Uterus (tissue), 4 donors: Measurements from ENCODE around the gene ADGRA3. TPM values are rescaled to one million over a fixed set of nuclear protein-coding genes. Genes with fewer than 3 reads are reported as not detected.

Source experiments
- DNase-seq, 2 donors: peaks; one replicate each; pipeline ENCODE4 v3.0.0-alpha.2; 2019 to 2020
- H3K27ac ChIP-seq, 2 donors: fragments of 200-600 bp; sonication (generic); 1 replicate in 1 of 2; 2 replicates in 1 of 2; pipeline ENCODE4 v1.5.1; 2016 to 2018
- H3K27me3 ChIP-seq, 2 donors: fragments of 200-600 bp; sonication (generic); one replicate each; pipeline ENCODE4 v1.5.1; 2018 to 2019; ENCODE audit warnings: control low read depth in 1 of 2
- H3K36me3 ChIP-seq, 2 donors: fragments of 200-600 bp; sonication (generic); one replicate each; pipeline ENCODE4 v1.5.1; 2019; ENCODE audit warnings: control low read depth in 1 of 2
- H3K4me1 ChIP-seq, 2 donors: fragments of 200-600 bp; sonication (generic); one replicate each; pipeline ENCODE4 v1.5.1; 2018 to 2019; ENCODE audit warnings: control low read depth in 1 of 2
- H3K4me3 ChIP-seq, 2 donors: fragments of 200-600 bp; sonication (generic); 1 replicate in 1 of 2; 2 replicates in 1 of 2; pipeline ENCODE4 v1.5.1; 2018 to 2019; ENCODE audit warnings: mild to moderate bottlenecking in 1 of 2
- H3K9me3 ChIP-seq, 2 donors: fragments of 200-600 bp; sonication (generic); one replicate each; pipeline ENCODE4 v1.5.1; 2019; ENCODE audit warnings: control low read depth in 1 of 2
- POLR2A ChIP-seq, 2 donors: fragments of 450-650 bp; IDR thresholded peaks; one replicate each; pipeline ENCODE4 v1.6.1; 2016; ENCODE audit warnings: antibody characterized with exemption in 2 of 2, mild to moderate bottlenecking in 1 of 2, moderate library complexity in 1 of 2
- intact Hi-C: fragments of 100-400 bp; cut with DNase I; formaldehyde crosslinking; loops from one replicate; pipeline ENCODE4 v1.15.1; 2023; ENCODE audit warnings: low total_unique reads
- total RNA-seq, 4 donors: library from RNA; depleted of rRNA in 3 of 4; stranded (reverse); fragments of >200 nt in 3 of 4; gene quantifications; one replicate each; pipeline versions ENCODE4 v1.1.0 to v1.2.4, GENCODE V29; 2014 to 2023
- TF ChIP-seq, protein P1 (sequence below), 4 experiments: fragments of 200-600 bp in 2 of 4; fragments of 450-650 bp in 2 of 4; sonication (generic) in 2 of 4; IDR thresholded peaks; one replicate each; pipeline ENCODE4 v1.5.1; 2016 to 2019; ENCODE audit warnings: antibody characterized with exemption in 4 of 4, mild to moderate bottlenecking in 2 of 4, moderate library complexity in 1 of 4
- donor health status: DM: yes; HTN: yes; CAD: no.

The ADGRA3 gene
- total RNA-seq, 4 donors from 2014 or later, result 35.3 to 103 (median 45.4) TPM

DNA sequence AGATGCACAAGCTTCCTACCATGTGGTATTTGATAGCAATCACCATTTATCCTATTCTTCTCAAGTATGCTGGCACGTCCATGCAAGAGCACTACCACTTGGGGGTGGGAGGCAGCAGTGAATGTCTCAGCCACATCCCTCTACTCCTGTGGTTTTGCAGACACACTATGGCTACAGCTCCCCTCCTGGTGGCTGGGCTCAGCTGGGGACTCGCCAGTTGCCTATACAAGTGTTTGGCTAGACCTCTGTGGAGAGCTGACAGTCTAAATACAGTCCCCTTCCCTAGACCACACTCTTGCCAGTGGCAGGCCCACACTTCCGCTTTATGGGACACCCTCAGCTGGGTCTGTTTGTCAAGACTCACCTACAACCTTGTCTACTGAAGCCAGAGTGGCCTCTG, 53.2 kb downstream of the ADGRA3 start:
- Histone ChIP-seq H3K27me3 (no peaks in the 10 kb centered on the region), H3K36me3 (no peaks in the 10 kb centered on the region), H3K27ac (no peak overlapping the region), H3K4me1 (no peaks in the 10 kb centered on the region), H3K9me3 (no peaks in the 10 kb centered on the region), H3K4me3 (no peak overlapping the region)
- TF ChIP-seq, protein P1, sequence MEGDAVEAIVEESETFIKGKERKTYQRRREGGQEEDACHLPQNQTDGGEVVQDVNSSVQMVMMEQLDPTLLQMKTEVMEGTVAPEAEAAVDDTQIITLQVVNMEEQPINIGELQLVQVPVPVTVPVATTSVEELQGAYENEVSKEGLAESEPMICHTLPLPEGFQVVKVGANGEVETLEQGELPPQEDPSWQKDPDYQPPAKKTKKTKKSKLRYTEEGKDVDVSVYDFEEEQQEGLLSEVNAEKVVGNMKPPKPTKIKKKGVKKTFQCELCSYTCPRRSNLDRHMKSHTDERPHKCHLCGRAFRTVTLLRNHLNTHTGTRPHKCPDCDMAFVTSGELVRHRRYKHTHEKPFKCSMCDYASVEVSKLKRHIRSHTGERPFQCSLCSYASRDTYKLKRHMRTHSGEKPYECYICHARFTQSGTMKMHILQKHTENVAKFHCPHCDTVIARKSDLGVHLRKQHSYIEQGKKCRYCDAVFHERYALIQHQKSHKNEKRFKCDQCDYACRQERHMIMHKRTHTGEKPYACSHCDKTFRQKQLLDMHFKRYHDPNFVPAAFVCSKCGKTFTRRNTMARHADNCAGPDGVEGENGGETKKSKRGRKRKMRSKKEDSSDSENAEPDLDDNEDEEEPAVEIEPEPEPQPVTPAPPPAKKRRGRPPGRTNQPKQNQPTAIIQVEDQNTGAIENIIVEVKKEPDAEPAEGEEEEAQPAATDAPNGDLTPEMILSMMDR (IDR thresholded peaks at IDR 0.05), result no peak
- no peak for TF ChIP-seq POLR2A (IDR thresholded peaks at IDR 0.05)
- DNase-seq, result no peak
- intact Hi-C loops, result no loop called here

DNA sequence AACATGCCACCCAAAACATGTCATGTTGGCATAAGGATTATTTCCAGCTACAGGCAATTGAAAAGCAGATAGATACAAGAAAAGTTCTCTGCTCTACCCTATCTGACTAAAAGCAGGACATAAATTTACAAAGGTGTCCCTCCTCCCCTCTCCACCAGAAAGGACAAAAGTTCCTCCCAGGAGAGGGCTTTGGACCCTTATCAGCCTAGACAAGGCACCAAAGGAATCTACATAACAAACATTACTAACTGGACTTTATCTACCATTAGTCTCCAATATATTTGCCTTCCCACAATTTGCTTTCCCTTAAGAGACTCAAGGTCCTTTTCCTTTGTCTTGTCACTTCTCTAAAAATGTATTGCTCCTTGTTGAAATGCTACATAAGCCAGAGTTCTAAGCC, 55.6 kb downstream of the ADGRA3 start:
- intact Hi-C loops, result no loop called here
- no peak for DNase-seq
- no peaks in the 10 kb centered on the region for H3K4me1 ChIP-seq
- TF ChIP-seq POLR2A (IDR thresholded peaks at IDR 0.05), result no peak
- TF ChIP-seq, protein P1 (IDR thresholded peaks at IDR 0.05), result no peak
- no peaks in the 10 kb centered on the region for H3K36me3 ChIP-seq
- no peaks in the 10 kb centered on the region for H3K9me3 ChIP-seq
- H3K4me3 ChIP-seq, result no peak overlapping the region
- H3K27ac ChIP-seq, result no peak overlapping the region
- no peaks in the 10 kb centered on the region for H3K27me3 ChIP-seq

DNA sequence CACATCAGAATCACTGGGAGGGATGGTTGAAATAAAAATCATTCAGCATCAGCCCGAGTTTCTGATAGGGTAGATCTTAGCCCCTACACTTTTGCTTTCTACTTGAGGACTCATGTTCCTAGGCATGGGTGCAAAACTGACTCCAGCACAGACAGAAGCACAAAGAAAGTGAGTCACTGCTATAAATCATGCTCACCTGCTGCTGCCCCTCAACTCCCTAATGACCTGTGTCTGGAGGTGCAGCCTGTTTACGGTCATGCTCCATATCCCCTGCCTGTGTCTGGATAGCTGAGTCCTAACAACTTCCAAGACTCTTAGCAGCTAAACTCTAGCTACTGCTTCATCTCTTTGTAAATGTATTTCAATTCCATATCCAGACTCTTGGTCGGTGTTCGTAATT, 57.8 kb downstream of the ADGRA3 start:
- Histone ChIP-seq H3K27ac (no peak overlapping the region), H3K9me3 (no peaks in the 10 kb centered on the region), H3K27me3 (no peaks in the 10 kb centered on the region), H3K36me3 (no peaks in the 10 kb centered on the region), H3K4me1 (no peaks in the 10 kb centered on the region), H3K4me3 (no peak overlapping the region)
- no peak for DNase-seq
- intact Hi-C loops, result no loop called here
- TF ChIP-seq, protein P1 (IDR thresholded peaks at IDR 0.05), result no peak
- no peak for TF ChIP-seq POLR2A (IDR thresholded peaks at IDR 0.05)

DNA sequence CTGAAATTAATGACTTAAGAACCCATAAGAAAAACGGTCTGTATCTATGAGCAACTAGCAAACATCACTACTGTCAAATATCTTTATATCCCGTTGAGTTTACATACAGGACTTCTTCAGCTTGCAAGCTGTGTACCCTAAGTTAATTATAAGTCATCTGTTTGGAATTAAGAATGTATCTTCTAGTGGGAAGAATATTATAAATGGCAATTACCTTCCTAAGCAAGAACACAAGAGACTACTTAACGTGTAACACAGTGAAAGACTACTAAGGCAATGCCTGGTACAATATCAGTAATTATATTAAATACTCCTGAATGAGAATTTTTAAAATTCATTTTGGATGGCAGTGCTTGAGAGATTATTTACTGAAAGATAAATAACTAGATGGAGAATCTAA, 58.5 kb downstream of the ADGRA3 start:
- intact Hi-C loops, result no loop called here
- TF ChIP-seq POLR2A (IDR thresholded peaks at IDR 0.05), result no peak
- TF ChIP-seq, protein P1 (IDR thresholded peaks at IDR 0.05), result no peak
- Histone ChIP-seq H3K4me1 (no peaks in the 10 kb centered on the region), H3K36me3 (no peaks in the 10 kb centered on the region), H3K27me3 (no peaks in the 10 kb centered on the region), H3K9me3 (no peaks in the 10 kb centered on the region), H3K27ac (no peak overlapping the region), H3K4me3 (no peak overlapping the region)
- DNase-seq, result no peak

DNA sequence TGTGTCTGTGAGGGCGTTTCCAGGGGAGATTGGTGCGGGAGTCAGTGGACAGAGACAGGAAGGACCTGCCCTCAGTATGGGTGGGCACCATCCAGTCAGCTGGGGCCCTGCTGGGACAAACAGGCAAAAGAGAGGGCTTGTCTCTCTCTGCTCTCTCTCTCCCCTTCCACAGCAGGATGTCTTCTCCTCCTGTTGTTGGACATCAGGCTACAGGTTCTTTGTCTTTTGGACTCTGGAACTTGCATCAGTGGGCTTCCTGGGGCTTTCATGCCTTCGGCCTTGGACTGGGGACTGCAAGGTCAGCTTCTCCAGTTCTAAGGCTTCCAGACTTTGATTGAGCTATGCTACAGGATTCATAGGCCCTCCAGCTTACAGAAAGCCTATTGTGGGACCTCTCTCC, 59.6 kb downstream of the ADGRA3 start:
- Histone ChIP-seq H3K36me3 (no peaks in the 10 kb centered on the region), H3K27ac (no peak overlapping the region), H3K9me3 (no peaks in the 10 kb centered on the region), H3K4me3 (no peak overlapping the region), H3K27me3 (no peaks in the 10 kb centered on the region), H3K4me1 (no peaks in the 10 kb centered on the region)
- TF ChIP-seq, protein P1 (IDR thresholded peaks at IDR 0.05), result no peak
- no peak for TF ChIP-seq POLR2A (IDR thresholded peaks at IDR 0.05)
- DNase-seq, result no peak
- intact Hi-C loops, result no loop called here
